Mesenteric fat pad (tissue), 1 donor: ENCODE measurements around the gene GPSM3. TPM values are rescaled to one million over a fixed set of nuclear protein-coding genes. Genes with fewer than 3 reads are reported as not detected.
"Not testable (repeated sequence)": the region's sequence is repeated elsewhere in the genome, so short reads cannot be mapped to it uniquely, and the experiment has no call there.

Experiments
- DNase-seq: peaks from one replicate; pipeline ENCODE4 v3.0.0-alpha.2; 2020; ENCODE audit warnings: low spot score
- long read RNA-seq: library from polyadenylated mRNA; unstranded; transcript quantifications from one replicate; pipeline ENCODE4 v2.0.0, GENCODE V29; 2020
- total RNA-seq: library from RNA; stranded (reverse); fragmentation: NEBNext Ultra II Directional; extraction: Animal tissue kit (Norgen Biotek cat#: 25700); gene quantifications from one replicate; pipeline ENCODE4 v1.2.1, GENCODE V29; 2021
- donor health status: DM: yes; HTN: yes; CAD: no.

Gene GPSM3, protein sequence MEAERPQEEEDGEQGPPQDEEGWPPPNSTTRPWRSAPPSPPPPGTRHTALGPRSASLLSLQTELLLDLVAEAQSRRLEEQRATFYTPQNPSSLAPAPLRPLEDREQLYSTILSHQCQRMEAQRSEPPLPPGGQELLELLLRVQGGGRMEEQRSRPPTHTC
- 39.2 TPM for total RNA-seq
- long read RNA-seq, transcript GPSM3-206 (4 exons, 1,476 nt), result major isoform, 5 of 14 reads
- long read RNA-seq, partial matches to known transcripts, result 8 of 14 reads
- long read RNA-seq, other reads (novel, unspliced or antisense), result 0 of 14 reads

DNA sequence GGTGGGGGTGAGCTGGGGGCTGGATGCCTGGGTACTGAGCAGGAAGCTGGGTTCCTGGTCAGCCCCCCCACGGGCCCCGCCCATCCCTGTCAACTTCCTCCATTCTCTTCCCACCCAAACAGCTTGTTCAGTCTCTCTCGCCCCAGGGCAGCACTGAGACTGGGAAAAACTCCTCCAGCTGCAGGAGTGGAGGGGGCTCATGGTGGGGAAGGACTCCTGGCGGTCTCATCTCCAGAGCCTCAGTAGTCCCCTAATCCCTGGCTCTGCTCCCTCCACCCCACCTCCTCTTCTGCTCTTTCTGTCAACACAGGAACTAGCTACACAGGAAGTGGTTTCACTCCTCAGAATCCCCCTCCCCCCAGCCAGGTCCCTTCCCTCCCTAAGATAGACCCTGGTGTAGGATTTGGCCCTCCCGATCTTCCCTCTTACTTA, at the start of gene GPSM3:
Gene GPSM3 (minus strand): TSS at position 36 of the 432 bp plus-strand sequence. CDS start 130 bp downstream, outside the sequence.
- no peak for DNase-seq

DNA sequence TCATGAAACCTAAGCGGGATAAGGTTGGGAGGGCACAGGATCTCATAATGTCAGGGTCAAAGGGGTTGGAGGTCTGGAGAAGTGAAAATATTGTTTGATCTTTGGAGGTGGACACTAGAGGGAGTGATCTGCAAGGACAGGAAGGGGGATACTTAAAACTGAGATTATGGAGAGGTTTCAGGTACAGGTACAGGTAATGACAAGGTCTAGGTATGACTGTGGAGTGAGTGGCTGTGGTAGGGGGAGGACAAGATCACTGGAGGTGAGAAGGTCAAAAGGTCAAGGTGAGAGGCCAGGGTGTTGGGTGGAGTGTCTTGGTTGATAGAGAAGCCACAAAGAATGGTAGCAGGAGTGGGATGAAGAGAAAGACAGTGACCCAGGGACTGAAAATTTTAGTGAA, 48.2 kb upstream of the GPSM3 start:
- no peak for DNase-seq

DNA sequence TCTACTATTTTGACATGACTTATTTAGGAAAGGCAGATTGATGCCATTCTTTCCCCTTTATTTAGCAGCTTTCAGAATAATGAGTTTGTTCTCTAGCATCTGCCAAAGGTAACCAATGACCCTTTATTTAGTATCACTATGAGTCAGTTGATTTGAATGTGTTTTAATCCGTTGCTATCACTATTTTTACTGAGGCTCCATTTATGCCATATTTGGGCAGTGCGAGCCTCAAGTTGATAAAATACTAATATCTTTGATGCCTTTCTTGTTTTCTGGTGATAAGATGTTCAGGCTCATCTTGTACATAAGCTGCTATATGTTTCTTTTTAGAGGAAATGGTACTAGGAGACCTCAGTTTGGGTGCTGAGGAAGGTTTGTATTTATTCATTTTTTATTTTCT, 47.0 kb upstream of the GPSM3 start:
- DNase-seq, result no peak

DNA sequence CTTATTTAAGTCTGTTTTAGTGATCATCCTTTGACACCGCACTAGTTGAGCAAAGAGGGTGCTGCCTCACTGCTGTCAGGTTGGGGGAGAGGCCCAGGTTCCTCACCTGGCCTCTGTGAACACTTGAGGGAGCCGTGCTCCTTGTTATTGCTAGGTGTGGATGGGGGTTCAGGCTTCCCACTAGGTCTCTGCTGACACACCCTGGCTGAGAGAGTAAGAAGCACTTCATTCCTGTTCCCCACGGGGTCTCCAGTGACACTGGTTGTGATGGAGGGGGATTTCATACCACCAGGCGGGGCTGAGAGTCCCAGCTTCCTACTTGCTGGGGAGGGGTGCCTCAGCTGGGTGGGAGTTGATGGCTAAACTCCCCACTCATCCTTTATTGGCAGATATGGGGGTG, 42.5 kb upstream of the GPSM3 start:
- DNase-seq, result no peak

DNA sequence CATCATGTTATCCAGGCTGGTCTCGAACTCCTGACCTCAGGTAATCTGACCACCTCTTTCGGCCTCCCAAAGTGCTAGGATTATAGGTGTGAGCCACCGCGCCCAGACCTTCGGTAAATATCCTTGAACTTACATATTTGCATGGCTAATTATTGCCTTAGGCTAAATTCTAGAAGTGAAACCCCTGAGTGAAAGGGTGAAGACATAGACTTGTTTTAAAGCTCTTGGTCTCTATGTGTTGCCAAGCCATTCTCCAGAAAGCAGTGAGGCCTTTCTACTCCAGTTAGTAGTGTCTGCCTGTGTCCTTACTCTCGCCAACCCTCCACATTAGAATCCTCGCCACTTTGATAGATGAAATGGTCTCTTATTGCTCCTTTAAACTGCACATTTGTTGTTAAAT, 34.0 kb upstream of the GPSM3 start:
- peak; percentile 18 for DNase-seq

DNA sequence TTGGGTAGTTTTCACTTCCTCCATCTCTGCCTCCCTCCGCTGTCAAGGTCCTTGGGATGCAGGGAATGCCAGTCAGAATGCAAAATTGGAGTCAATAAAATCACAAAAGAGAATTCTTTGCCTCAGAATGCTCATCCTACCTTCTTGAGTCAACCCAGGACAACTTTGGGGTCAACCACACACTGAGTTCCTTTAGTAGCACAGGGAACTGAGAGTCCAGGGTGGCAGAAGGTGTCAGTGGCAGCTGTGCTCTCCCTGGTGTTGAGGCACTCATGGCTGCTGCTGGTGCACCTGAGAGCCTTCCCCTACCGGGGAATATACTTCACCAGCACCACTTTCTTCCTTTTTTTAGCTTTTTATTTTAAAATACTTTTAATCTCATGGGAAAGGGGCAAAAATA, 32.3 kb upstream of the GPSM3 start:
- DNase-seq, result peak; percentile 33

DNA sequence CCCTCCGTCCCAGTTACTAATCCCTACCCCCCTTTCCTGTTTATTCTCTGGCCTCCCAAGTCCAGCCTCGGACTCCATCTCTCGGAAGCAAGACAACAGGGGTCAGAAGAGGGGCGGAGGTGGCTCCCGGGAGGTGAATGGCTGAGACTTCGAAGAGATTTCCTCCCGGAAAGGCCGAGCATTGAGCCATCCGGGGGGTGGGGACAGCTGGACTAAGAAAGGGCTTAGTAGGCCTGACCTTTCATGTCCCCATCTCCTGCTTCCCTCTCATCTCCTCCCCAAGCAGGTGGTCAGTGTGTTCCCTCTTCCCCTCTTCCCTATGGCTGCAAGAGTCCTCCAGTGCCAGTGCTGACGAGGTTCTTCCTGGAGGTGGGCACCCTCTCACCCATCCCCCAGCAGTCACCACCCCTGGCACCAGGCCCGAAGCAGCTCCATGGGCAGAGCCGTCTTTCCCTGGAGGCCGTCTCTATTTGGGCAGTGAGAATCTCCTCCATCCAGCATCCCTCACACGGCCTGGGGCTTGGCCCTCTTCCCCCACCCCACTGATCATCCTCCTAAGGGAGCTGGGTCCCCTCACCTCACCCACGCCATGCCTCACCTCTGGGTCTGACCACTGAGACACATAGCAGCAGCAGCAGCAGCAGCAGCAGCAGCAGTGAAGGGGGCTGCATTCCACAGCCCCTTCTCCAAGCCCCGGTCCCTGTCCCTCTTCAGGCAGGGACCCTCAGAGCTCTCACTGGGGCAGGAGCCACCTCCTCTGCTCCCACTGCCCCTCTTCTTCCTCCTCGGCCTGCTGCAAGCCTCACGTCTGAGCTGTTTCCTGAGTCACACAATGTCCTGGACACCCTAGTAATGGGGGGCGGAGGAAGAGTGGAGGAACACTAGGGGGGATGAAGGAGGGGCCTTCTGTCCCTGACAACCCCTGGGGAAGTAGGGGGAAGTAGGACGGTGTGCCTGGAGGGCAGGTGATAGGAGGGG, 31.1 kb upstream of the GPSM3 start, which contains the start of gene NOTCH4:
Gene NOTCH4 (minus strand): TSS at position 810 of the 978 bp plus-strand sequence. CDS start 139 bp downstream, at position 671.
- DNase-seq, result peak; percentile 81

DNA sequence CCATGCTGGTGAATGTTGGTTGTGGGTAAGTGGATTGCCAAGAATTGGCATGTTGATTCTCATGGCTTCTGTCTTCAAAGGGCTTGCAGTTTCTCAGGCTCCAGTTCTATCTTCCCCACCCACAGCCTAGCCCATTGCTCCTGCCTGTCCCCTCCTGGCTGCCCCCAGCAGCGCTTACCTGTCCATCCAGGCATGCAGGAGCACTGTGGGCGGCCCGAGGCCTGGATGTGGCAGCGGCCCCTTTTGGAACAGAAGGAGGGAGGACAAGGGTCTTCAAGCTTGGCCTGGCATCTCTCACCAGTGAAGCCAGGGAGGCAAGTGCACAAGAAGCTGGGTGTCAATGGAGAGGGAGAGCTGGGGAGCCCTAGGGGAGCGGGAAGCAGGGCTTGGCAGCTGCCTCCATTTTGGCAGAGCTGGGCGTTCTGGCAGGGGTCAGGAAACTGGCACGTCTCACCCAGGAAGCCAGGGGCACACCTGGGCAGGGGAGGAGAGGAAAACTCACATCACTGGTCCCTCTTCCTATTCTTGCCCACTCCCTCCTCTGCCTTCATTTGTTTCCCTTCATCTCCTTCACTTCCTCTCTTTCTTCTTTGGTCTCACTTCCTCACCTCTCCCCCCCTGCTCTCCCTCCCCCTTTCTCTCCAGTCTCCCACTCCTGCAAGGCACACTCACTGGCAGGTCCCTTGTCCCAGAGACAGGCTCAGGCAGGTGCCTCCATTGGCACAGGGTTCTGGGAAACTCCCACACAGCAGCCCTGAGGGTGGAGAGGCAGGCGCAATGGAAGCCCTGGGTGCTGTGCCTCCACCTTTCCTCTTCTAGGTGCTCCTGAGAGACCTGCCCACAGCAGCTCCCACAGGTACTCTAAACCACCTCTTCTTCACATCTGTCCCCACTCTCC, 30.1 kb upstream of the GPSM3 start:
- DNase-seq, result peak; percentile 82

DNA sequence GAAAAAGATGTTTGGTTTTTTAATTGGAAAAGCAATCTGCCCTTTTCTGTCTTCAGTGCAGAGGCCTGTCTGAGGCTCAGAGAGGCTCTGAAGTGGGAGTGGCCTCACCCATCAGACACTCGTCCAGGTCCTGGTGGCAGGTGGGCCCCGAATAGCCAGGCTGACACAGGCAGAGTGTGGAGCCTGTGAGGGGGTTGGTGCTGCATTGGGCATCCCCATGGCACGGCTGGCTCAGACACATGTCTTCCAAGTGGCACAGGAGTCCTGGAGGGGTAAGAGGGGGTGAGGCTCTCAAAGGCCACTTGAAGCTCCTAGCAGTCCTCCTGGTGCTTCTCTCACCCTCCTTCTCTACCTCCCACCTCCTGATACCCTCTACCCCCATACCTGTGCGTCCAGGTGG, 27.6 kb upstream of the GPSM3 start:
- peak; percentile 65 for DNase-seq

DNA sequence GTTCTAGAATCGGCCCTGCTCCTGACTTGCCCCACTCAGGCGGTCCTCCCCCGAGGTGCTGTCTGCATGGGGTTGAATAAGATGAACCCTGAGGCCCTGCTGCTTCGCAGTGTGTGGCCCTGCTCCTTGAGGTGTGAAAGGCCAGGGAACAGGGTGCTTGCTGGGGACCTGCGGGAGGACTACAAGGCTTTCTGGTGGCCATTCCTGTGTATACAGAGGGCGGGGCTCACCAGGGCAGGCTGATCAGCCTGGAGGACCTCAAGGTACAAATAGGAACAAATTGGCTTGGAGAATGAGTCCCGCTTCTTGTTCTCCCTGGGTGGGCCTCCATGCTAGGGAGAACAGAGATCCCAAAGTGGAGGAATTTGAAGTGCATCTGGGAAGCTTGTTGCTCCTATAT, 25.7 kb upstream of the GPSM3 start:
- DNase-seq, result peak; percentile 47

DNA sequence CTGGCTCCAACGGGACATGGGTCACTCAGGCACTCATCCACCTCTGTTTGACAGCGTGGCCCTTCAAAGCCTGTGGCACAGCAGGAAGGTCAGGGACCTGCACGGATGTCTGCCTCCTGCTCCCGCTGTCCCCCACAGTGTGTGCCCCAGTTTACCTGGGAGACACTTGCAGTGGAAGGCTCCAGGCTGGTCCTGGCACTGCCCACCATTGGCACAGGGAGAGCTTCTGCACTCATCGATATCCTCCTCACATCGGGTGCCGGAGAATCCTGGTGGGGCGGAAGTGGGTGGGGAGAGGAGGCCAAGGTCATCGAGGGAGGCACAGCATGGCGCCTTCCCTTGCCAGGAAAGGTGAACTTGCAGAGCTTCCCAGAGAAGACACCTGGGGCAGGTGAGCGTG, 24.6 kb upstream of the GPSM3 start:
- no peak for DNase-seq

DNA sequence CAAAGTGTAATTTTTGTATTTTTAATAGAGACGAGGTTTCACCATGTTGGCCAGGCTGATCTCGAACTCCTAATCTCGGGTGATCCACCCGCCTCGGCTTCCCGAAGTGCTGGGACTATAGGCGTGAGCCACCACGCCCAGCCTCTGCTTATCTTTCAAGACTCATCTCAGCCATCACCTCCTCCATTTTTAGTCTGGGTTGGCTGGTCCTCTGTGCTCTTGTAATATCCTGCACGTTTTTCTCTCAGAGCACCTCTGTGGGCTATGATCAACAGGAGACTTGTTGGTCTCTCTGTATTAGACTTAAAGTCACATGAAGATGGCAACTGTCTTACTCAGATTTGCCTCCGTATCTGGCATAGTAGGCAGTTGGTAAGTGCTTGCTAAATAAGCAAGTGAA, 23.8 kb upstream of the GPSM3 start:
- DNase-seq, result no peak

DNA sequence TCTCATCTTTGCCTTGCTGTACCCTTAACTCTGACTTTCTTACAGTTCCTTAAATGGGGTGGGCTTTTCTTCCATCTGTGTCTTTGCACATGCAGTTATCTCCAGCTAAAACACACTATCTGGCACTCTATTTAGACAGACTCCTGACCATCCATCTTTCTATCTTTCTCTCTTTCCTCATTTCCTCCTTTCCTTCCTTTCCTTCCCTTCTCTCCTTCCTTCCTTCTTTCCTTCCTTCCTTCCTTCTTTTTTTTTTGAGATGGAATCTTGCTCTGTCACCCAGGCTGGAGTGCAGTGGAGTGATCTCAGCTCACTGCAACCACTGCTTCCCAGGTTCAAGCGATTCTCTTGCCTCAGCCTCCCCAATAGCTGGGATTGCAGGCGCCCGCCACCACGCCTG, 23.2 kb upstream of the GPSM3 start:
- peak; percentile 4 for DNase-seq

DNA sequence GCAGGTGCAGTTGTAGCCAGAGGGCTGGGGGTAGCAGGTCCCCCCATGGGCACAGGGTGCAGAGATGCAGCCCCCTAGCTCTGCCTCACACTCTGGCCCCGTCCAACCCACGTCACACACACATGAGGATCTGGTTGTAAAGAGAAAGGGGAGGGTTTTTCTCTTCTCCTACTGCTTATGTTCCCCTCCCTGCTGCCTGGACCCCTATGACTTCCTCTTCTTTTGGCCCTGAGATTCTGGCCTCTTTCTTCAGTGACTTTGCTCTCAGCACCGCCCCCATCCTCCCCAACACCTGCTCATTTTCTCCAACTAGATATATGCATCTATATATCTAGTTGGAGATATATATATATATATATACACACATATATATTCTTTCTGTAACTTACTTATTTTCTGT, 21.7 kb upstream of the GPSM3 start:
- no peak for DNase-seq

DNA sequence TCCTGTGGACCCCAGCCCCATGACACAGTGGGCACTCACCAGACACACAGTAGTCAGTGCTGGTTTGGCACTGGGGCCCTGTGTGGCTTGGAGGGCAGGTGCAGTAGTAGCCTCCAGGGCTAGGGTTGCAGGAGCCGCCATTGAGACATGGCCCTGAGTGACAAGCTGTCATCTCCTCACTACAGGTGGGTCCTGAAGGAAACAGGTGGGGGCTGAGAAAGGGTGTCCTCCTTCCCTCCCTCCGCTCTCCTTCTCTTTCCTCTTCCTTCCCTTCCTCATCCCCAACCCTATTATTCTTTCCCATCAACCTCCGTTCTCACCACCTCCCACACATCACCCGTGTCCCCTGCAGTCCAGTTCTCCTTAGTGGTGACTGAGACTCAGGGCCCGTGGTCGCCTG, 21.2 kb upstream of the GPSM3 start:
- no peak for DNase-seq

DNA sequence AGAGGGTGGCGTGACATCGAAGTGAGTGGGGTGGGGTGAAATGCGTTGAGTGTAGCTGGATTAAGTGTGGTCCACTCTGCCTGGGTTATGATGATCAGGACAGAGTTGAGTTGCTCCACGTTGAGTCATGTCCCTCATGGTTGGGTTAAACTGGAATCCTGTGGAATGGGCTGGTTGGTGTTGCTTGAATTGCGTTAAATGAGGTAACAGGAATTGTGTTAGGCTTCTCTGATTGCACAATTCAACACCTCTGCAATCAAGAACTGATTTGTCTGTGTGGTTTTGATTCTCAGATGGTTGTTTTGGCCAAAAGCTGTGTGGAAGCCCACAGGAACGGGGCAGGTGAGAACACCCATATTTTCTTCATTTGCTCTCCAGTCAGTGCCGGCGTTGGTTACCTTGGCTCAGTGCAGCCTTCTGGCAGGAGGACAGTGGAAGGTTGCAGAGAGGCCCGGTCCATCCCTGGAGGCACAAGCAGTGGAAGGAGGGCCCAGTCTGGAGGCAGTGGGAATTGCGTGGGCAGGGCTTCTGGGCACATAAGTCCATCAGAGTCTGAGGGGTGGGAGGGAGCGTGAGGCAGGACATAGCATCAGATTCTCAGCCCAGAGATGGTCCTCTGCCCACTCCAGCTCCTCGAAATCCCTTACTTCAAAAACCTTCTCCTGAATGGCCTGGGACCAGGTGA, 19.8 kb upstream of the GPSM3 start:
- no peak for DNase-seq

DNA sequence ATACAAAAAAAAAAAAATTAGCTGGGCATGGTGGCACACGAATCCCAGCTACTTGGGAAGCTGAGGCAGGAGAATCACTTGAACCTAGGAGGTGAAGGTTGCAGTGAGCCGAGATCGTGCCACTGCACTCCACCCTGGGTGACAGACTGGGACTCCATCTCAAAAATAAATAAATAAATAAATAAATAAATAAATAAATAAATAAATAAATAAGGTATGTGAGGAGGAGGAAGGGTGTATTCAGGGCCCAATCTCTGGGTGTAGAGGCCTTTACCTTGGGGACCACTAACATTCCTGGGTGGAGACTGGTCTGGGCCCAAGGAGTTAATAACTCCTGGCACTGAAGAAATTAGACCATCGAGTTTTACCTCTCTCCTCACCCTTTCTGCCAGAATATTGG, 19.0 kb upstream of the GPSM3 start:
- DNase-seq, result not testable (repeated sequence)

DNA sequence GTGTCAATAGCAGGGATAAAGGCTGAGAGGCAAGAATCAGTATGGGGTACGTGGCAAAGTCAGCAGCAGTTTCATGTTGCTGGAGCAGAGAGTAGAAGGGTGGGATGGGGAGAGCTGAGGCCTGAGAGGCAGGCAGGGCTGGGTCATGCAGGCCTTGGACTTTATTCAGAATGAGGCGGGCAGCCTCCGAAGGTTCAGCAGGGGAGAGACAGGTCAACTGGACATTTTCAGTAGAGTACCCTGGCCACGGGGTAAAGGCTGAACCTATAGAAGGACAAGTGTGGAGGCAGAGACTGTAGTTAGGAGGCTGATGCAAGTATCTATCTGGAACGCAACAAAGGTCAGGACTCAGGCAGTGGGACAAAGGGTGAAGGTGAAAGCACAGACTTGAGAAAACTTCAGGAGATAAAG, 17.8 kb upstream of the GPSM3 start:
- no peak for DNase-seq

DNA sequence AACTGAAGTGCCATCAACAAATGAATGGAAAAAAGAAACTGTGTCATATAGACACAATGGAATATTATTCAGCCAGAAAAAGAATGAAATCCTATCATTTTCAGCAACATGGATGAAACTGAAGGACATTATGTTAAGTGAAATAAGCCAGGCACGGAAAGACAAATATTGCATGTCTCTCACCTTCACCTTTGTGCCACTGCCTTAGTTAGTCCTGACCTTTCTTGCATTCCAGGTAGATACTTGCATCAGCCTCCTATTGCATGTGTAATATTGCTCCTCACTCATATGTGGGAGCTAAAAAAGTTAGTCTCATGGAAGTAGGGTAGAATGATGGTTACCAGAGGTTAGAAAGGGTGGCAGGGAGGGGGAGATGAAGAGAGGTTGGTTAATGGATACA, 16.6 kb upstream of the GPSM3 start:
- DNase-seq, result no peak

DNA sequence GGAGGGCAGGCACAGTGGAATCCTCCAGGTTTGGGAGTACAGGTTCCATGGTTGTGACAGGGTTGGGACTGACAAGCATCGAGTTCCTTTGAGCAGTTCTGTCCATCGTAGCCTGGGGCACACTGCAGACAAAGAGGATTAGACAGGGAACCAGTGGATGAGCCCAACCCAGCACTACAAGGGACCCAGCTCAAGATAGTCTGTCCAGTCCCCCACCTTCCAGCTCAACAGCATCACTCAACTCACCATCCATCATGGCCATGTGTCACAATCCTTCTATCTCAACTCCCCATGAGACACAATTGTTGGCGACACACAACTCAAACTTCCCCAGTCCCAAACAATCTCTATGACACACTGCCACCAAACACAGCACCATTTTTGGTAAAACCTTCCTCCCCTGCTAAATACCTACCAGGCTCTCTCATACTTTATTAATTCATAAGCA, 11.8 kb upstream of the GPSM3 start:
- DNase-seq, result no peak
